Epithelial cell of esophagus (primary cell): ENCODE data around the gene WDR46.

Experiments
- DNase-seq: peaks from one replicate; pipeline ENCODE4 v3.0.0; 2010; ENCODE audit warnings: low read depth
- H3K4me3 ChIP-seq: 2 replicates; pipeline ENCODE4 v1.5.1; 2011; ENCODE audit warnings: mild to moderate bottlenecking, low read length, control low read depth
- TF ChIP-seq, protein P1 (sequence below): IDR thresholded peaks from 2 replicates; pipeline ENCODE4 v1.5.1; 2011; ENCODE audit warnings: low read depth, mild to moderate bottlenecking, low read length, control low read depth, inconsistent platforms; ENCODE audit not compliant: insufficient read depth; ENCODE audit errors: missing control alignments

Gene WDR46

DNA sequence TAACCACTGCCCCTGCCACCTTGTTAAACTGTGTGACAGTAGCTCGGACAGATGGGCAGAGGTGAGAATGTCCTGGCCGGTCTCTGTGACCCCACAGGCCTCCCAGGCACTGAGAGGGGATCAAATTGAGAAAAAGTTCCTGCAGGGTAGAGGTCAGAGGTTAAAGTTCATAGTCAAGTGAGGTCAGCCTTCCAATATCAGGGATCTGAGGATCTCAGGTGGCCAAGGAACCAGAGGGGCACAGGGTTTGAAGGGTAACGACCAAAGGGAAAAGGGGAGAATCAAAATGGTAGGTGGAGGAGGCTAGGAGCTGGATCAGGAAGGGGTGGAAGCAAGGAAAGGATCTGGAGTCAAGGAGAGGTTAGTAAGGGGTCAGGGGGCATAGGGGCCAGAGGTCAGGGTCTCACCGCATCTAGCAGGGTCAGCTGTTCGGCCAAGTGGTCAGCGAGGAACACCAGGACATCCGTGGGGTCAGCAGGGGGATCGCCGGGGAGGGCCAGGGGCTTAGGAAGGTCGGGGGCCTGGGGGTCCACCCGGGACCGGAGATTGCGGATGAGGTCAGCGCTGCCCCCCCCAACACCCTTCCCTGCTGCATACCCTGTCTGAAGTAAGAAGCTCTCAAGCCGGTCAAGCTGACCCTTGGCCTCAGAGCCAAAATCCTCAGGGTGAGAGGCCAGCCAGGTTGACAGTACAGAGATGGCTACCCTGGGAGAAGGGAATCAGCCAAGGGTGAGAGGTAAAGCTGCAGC lies 6.8 kb upstream of the WDR46 start:
- no peak overlapping the region for H3K4me3 ChIP-seq
- TF ChIP-seq, protein P1, sequence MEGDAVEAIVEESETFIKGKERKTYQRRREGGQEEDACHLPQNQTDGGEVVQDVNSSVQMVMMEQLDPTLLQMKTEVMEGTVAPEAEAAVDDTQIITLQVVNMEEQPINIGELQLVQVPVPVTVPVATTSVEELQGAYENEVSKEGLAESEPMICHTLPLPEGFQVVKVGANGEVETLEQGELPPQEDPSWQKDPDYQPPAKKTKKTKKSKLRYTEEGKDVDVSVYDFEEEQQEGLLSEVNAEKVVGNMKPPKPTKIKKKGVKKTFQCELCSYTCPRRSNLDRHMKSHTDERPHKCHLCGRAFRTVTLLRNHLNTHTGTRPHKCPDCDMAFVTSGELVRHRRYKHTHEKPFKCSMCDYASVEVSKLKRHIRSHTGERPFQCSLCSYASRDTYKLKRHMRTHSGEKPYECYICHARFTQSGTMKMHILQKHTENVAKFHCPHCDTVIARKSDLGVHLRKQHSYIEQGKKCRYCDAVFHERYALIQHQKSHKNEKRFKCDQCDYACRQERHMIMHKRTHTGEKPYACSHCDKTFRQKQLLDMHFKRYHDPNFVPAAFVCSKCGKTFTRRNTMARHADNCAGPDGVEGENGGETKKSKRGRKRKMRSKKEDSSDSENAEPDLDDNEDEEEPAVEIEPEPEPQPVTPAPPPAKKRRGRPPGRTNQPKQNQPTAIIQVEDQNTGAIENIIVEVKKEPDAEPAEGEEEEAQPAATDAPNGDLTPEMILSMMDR: no peak
- DNase-seq: no peak

- H3K4me3 ChIP-seq: no peak overlapping the region
- DNase-seq: no peak
- TF ChIP-seq, protein P1: no peak
These were observed 5.2 kb upstream of the WDR46 start for GRCh38 chr6:33294086-33294823.

DNA sequence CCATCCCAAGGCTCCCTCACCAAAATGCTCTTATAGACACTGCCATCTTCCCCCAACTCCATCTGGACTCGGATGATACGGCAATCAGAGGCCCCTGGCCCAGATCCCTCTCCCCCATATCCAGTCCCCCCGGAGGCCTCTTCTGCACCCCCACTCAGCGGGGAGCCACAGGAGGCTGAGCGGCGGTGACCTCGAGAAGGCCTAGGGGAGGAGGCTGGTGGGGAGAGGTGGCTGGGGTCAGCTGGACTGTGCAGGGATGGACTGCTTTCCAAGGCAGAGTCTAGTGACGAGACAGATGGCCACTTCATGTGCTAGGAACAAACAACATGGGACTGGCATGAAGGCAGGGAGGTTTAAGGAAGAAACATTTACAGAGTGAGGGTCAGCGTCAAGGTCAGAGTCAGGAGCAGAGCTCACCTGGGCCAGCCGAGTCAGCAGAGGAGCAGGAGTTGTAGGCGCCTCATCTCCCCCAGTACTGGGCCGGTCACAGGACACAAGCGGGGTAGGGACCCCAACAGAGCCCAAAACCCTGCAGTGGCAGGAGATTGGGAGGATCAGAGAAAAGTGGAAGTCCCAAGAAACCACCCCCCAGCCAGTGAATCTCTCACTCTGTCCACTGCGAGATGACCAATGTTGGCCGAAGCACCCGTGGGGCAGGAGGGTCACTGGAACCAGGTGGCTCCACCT lies 4.1 kb upstream of the WDR46 start:
- no peak overlapping the region for H3K4me3 ChIP-seq
- TF ChIP-seq, protein P1: no peak
- no peak for DNase-seq

GRCh38 chr6:33290459-33290858 lies 1.4 kb upstream of the WDR46 start:
- peak overlapping the region; percentile 97 for H3K4me3 ChIP-seq
- no peak for DNase-seq
- TF ChIP-seq, protein P1: no peak

- DNase-seq: no peak
- H3K4me3 ChIP-seq: peak overlapping the region; percentile 97
- TF ChIP-seq, protein P1: no peak
These were observed 811 bp upstream of the WDR46 start for GRCh38 chr6:33289784-33290315.

GRCh38 chr6:33288141-33288920 lies 708 bp downstream of the WDR46 start:
- TF ChIP-seq, protein P1: no peak
- no peak for DNase-seq
- peak overlapping the region; percentile 97 for H3K4me3 ChIP-seq
